CD14-positive monocyte (primary cell): ENCODE measurements around the gene POLR2H. TPM values are rescaled to one million over a fixed set of nuclear protein-coding genes. Genes with fewer than 3 reads are reported as not detected.

Source experiments
- DNase-seq, 3 donors: peaks; one replicate each; pipeline ENCODE4 v3.0.0-alpha.2; 2011 to 2022
- H2AFZ ChIP-seq: 2 replicates; pipeline ENCODE4 v1.6.0; 2012; ENCODE audit warnings: mild to moderate bottlenecking, low read depth, low read length, inconsistent platforms; ENCODE audit not compliant: insufficient read depth, poor library complexity, severe bottlenecking
- H3K27ac ChIP-seq, 2 donors: 1 replicate in 1 of 2; 2 replicates in 1 of 2; pipeline ENCODE4 v1.5.1; 2012 to 2013; ENCODE audit warnings: low read length in 2 of 2, control low read depth in 1 of 2, inconsistent platforms in 1 of 2, low read depth in 1 of 2, mild to moderate bottlenecking in 1 of 2
- H3K27me3 ChIP-seq, 2 donors: one replicate each; pipeline versions ENCODE4 v1.6.0 to v1.6.1; 2011 to 2013; ENCODE audit warnings: low read length in 2 of 2; ENCODE audit not compliant: control insufficient read depth in 2 of 2, insufficient read depth in 2 of 2
- H3K36me3 ChIP-seq, 2 donors: replicated peaks in 1 of 2; 1 replicate in 1 of 2; 2 replicates in 1 of 2; pipeline versions ENCODE4 v1.5.1 to v1.6.1; 2012 to 2013; ENCODE audit warnings: low read length in 2 of 2, control low read depth in 1 of 2, inconsistent platforms in 1 of 2, mild to moderate bottlenecking in 1 of 2; ENCODE audit not compliant: insufficient read depth in 2 of 2, control insufficient read depth in 1 of 2
- H3K4me1 ChIP-seq, 2 donors: 1 replicate in 1 of 2; 2 replicates in 1 of 2; pipeline versions ENCODE4 v1.5.1 to v1.6.1; 2012 to 2013; ENCODE audit warnings: low read length in 2 of 2, control low read depth in 1 of 2, inconsistent platforms in 1 of 2, mild to moderate bottlenecking in 1 of 2, moderate library complexity in 1 of 2; ENCODE audit not compliant: insufficient read depth in 2 of 2, control insufficient read depth in 1 of 2
- H3K4me2 ChIP-seq: replicated peaks from 2 replicates; pipeline ENCODE3; 2012; ENCODE audit warnings: low read length, moderate library complexity, mild to moderate bottlenecking; ENCODE audit not compliant: poor library complexity, severe bottlenecking; ENCODE audit errors: extremely low read depth
- H3K4me3 ChIP-seq, 3 experiments: fragments of 200-600 bp in 1 of 3; sonication (generic) in 1 of 3; replicated peaks in 1 of 3; 1 replicate in 2 of 3; 2 replicates in 1 of 3; pipeline ENCODE4 v1.5.1; 2011 to 2013; ENCODE audit warnings: low read length in 3 of 3, mild to moderate bottlenecking in 3 of 3, control low read depth in 2 of 3, low read depth in 2 of 3, inconsistent platforms in 1 of 3, moderate library complexity in 1 of 3
- H3K79me2 ChIP-seq: 2 replicates; pipeline ENCODE4 v1.6.0; 2012; ENCODE audit warnings: mild to moderate bottlenecking, control low read depth, inconsistent platforms, low read length, moderate library complexity; ENCODE audit not compliant: insufficient read depth
- H3K9ac ChIP-seq: 2 replicates; pipeline ENCODE4 v1.6.0; 2017; ENCODE audit warnings: low read length, mild to moderate bottlenecking; ENCODE audit not compliant: insufficient read depth, poor library complexity, severe bottlenecking
- H3K9me3 ChIP-seq, 2 donors: replicated peaks in 1 of 2; 1 replicate in 1 of 2; 2 replicates in 1 of 2; pipeline versions ENCODE4 v1.5.1 to v1.6.1; 2012 to 2013; ENCODE audit warnings: low read length in 2 of 2, control low read depth in 1 of 2; ENCODE audit not compliant: control insufficient read depth in 1 of 2, insufficient read depth in 1 of 2
- H4K20me1 ChIP-seq: 2 replicates; pipeline ENCODE4 v1.6.0; 2012; ENCODE audit warnings: mild to moderate bottlenecking, low read length, control low read depth, moderate library complexity; ENCODE audit not compliant: insufficient read depth
- H3K27ac Mint-ChIP-seq, 7 donors: one replicate each; pipeline ENCODE4 v1.8.0; 2020; ENCODE audit warnings: mild to moderate bottlenecking in 7 of 7, mixed read lengths in 7 of 7, moderate library complexity in 6 of 7, inconsistent platforms in 2 of 7
- H3K27me3 Mint-ChIP-seq, 3 donors: one replicate each; pipeline ENCODE4 v1.8.0; 2021 to 2022; ENCODE audit warnings: low read depth in 3 of 3, mild to moderate bottlenecking in 3 of 3, mixed read lengths in 3 of 3, moderate library complexity in 3 of 3, inconsistent platforms in 1 of 3
- H3K36me3 Mint-ChIP-seq, 2 donors: one replicate each; pipeline ENCODE4 v1.8.0; 2020; ENCODE audit warnings: mixed read lengths in 2 of 2, inconsistent platforms in 1 of 2, mild to moderate bottlenecking in 1 of 2
- H3K4me1 Mint-ChIP-seq: one replicate; pipeline ENCODE4 v1.8.0; 2020; ENCODE audit warnings: mild to moderate bottlenecking, mixed read lengths
- H3K4me3 Mint-ChIP-seq, 2 donors: one replicate each; pipeline ENCODE4 v1.8.0; 2020; ENCODE audit warnings: mild to moderate bottlenecking in 2 of 2, mixed read lengths in 2 of 2, moderate library complexity in 1 of 2
- H3K9me3 Mint-ChIP-seq, 7 donors: one replicate each; pipeline ENCODE4 v1.8.0; 2020 to 2022; ENCODE audit warnings: mixed read lengths in 7 of 7, mild to moderate bottlenecking in 6 of 7, moderate library complexity in 6 of 7, inconsistent platforms in 2 of 7
- WGBS: methylation state at CpG from one replicate; pipeline ENCODE4 v1.1.5; 2013; ENCODE audit warnings: missing lambda C conversion rate; ENCODE audit not compliant: insufficient coverage; 5-methylcytosine and 5-hydroxymethylcytosine counted together
- intact Hi-C, 2 donors: fragments of 100-400 bp; cut with micrococcal nuclease; formaldehyde crosslinking; loops; one replicate each; pipeline versions ENCODE4 v1.15.0 to v1.15.1; 2023
- polyA plus RNA-seq, 3 donors: library from polyadenylated mRNA; depleted of rRNA in 1 of 3; unstranded in 2 of 3; stranded (reverse) in 1 of 3; fragments of 300-500 nt in 2 of 3; fragments of >200 nt in 1 of 3; fragmentation: Illumina TruSeq in 2 of 3; gene quantifications; 1 replicate in 2 of 3; 2 replicates in 1 of 3; pipeline ENCODE4 v1.2.3, GENCODE V29; 2012 to 2021
- TF ChIP-seq, protein P1 (sequence below): fragments of 200-600 bp; IDR thresholded peaks from one replicate; pipeline ENCODE4 v1.8.0; 2022; ENCODE audit warnings: antibody characterized with exemption, mild to moderate bottlenecking

Gene POLR2H
- polyA plus RNA-seq, 3 donors, result 21.7 to 67.3 (median 24.6) TPM

DNA sequence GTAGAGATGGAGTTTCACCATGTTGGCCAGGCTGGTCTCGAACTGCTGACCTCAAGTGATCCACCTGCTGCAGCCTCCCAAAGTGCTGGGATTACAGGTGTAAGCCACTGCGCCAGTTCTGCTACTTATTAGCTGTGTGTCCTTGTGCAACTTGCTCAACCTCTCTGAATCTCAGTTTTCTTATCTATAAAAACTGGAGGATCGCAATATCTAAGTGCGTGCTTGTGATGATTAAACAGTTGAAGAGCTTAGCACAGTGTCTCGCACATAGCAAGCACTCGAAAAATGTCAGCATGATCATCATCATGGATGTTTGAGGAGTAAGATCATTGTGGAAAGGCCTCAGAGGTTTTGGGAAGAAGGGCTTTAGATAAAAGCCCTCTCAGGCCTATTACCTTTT is 10.9 kb upstream of the POLR2H start:
- H3K9ac ChIP-seq, result no peak overlapping the region
- no peak for DNase-seq
- no peak overlapping the region for H2AFZ ChIP-seq
- WGBS, result 100% methylated on average over 3 of the region's 6 CpGs
- peaks cover 7 to 13% of the 10 kb centered on the region in 2 donors for H3K36me3 Mint-ChIP-seq
- no peaks in the 10 kb centered on the region for H3K9me3 ChIP-seq
- no peak overlapping the region for H3K4me3 Mint-ChIP-seq
- no peaks in the 10 kb centered on the region for H3K4me1 ChIP-seq
- H3K27me3 ChIP-seq, result no peaks in the 10 kb centered on the region
- no peaks in the 10 kb centered on the region for H4K20me1 ChIP-seq
- H3K27me3 Mint-ChIP-seq, result peaks cover 0 to 6% (median 1%) of the 10 kb centered on the region in 3 donors
- H3K4me3 ChIP-seq, result no peak overlapping the region
- H3K4me2 ChIP-seq, result no peak overlapping the region
- no peak overlapping the region for H3K27ac ChIP-seq
- TF ChIP-seq, protein P1, sequence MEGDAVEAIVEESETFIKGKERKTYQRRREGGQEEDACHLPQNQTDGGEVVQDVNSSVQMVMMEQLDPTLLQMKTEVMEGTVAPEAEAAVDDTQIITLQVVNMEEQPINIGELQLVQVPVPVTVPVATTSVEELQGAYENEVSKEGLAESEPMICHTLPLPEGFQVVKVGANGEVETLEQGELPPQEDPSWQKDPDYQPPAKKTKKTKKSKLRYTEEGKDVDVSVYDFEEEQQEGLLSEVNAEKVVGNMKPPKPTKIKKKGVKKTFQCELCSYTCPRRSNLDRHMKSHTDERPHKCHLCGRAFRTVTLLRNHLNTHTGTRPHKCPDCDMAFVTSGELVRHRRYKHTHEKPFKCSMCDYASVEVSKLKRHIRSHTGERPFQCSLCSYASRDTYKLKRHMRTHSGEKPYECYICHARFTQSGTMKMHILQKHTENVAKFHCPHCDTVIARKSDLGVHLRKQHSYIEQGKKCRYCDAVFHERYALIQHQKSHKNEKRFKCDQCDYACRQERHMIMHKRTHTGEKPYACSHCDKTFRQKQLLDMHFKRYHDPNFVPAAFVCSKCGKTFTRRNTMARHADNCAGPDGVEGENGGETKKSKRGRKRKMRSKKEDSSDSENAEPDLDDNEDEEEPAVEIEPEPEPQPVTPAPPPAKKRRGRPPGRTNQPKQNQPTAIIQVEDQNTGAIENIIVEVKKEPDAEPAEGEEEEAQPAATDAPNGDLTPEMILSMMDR, result no peak
- H3K79me2 ChIP-seq, result no peaks in the 10 kb centered on the region
- peaks cover 0 to 1% (median 0%) of the 10 kb centered on the region in 7 donors for H3K9me3 Mint-ChIP-seq
- no peak overlapping the region for H3K27ac Mint-ChIP-seq
- intact Hi-C loops, result no loop called here
- H3K4me1 Mint-ChIP-seq, result peaks cover 3% of the 10 kb centered on the region
- peaks cover 0 to 8% of the 10 kb centered on the region in 2 donors for H3K36me3 ChIP-seq

DNA sequence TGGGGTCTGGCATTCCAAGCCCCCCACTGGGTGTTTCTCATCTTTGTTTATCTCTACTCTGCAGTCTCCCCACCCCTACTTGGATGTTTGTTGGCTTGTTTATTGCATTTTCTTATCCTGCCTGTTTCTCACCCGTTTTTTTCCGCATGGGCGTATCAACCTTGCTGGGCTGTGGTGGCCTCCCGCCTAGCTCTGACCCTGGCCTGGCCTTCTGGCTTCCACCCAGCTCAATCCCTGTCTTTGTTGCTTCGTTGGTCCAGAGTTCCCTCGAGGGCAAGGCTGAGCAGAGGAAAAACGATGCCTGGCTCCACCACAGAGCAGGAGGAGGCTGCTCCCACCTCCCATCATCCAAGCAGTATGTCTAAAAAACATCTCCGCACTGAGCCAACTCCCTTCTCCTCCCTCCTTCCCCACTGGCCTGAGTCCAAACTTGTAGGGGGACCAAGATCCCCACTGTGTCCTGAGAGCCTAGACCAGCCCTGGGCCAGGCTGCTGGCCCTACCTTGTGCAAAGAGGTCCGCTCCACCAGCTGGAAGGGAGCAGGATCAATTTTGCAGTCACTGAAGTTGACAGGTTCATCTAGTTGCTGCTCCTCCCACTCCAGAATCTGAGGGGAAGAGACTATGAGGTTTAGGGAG is 9.9 kb upstream of the POLR2H start:
- Histone ChIP-seq H3K4me2 (no peak overlapping the region), H3K9me3 (no peaks in the 10 kb centered on the region), H2AFZ (no peak overlapping the region), H3K36me3 (peaks cover 0 to 2% of the 10 kb centered on the region in 2 donors), H4K20me1 (no peaks in the 10 kb centered on the region), H3K4me1 (no peaks in the 10 kb centered on the region), H3K9ac (no peak overlapping the region), H3K79me2 (no peaks in the 10 kb centered on the region), H3K4me3 (no peak overlapping the region), H3K27ac (no peak overlapping the region), H3K27me3 (no peaks in the 10 kb centered on the region)
- 95% methylated on average over 8 of the region's 9 CpGs for WGBS
- peaks cover 0 to 6% (median 2%) of the 10 kb centered on the region in 3 donors for H3K27me3 Mint-ChIP-seq
- no peak for DNase-seq
- no peaks in the 10 kb centered on the region for H3K4me1 Mint-ChIP-seq
- H3K36me3 Mint-ChIP-seq, result peaks cover 4 to 6% of the 10 kb centered on the region in 2 donors
- H3K27ac Mint-ChIP-seq, result peak overlapping the region in 1 of 7 donors; percentile 14
- intact Hi-C loops, result no loop called here
- TF ChIP-seq, protein P1, result no peak
- H3K4me3 Mint-ChIP-seq, result no peak overlapping the region
- peaks cover 0 to 1% (median 0%) of the 10 kb centered on the region in 7 donors for H3K9me3 Mint-ChIP-seq
